Measurements from ENCODE around the gene TIGAR. TPM values are rescaled to one million over a fixed set of nuclear protein-coding genes. Genes with fewer than 3 reads are reported as not detected.

Gene TIGAR
- total and polyA plus RNA-seq, 2 experiments from 2014 or later = 9.3 to 23.6 TPM

DNA sequence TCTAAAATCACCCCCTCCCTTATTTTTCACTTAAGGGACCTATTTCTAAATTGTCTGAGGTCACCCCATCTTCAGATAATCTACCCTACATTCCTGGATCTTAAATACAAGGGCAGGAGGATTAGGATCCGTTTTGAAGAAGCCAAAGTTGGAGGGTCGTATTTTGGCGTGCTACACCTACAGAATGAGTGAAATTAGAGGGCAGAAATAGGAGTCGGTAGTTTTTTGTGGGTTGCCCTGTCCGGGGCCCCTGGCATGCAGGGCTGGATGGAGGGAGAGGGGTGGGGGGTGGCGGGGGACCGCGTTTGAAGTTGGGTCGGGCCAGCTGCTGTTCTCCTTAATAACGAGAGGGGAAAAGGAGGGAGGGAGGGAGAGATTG is 47.8 kb upstream of the TIGAR start:
- no peaks in the 10 kb centered on the region for H3F3A ChIP-seq (ENCODE audit: insufficient read depth)
- no peaks in the 10 kb centered on the region for H3K36me3 ChIP-seq (ENCODE audit: low read depth)
- no peaks in the 10 kb centered on the region for H3K9me2 ChIP-seq (ENCODE audit: insufficient read depth)
- no peak overlapping the region for H3K9ac ChIP-seq
- TF ChIP-seq EZH2 (IDR thresholded peaks at IDR 0.05; ENCODE audit: insufficient read depth, poor library complexity, severe bottlenecking) (no peak), EZH2phosphoT487 (IDR thresholded peaks at IDR 0.05; ENCODE audit: insufficient read depth, low read depth) (peak; percentile 82; the same call in 1 of the 2 replicates)
- no peak overlapping the region for H3K27ac ChIP-seq
- peak overlapping the region; percentile 58; the same call in 1 of the 2 replicates for H3K4me3 ChIP-seq
- no peaks in the 10 kb centered on the region for H3K9me3 ChIP-seq (ENCODE audit: low read depth)
- no peaks in the 10 kb centered on the region for H3K4me1 ChIP-seq (ENCODE audit: insufficient read depth)
- peaks cover 82% of the 10 kb centered on the region for H3K27me3 ChIP-seq (replicated peaks; ENCODE audit: insufficient read depth)
- no peaks in the 10 kb centered on the region for H4K20me1 ChIP-seq (ENCODE audit: insufficient read depth)
- no peaks in the 10 kb centered on the region for H3K79me2 ChIP-seq (ENCODE audit: insufficient read depth)
- in situ Hi-C loops (cut with MboI) = loop anchor here (10.0 kb wide), 1 partner anchor 378 kb away; no protein-coding TSS in a partner anchor
- DNase-seq = no peak
- H3K4me2 ChIP-seq (ENCODE audit: unreplicated experiment) = no peak overlapping the region
- 1 to 2% methylated on average over 7 to 10 of the region's 10 CpGs for WGBS, 2 experiments (ENCODE audit: low coverage in 1 of 2, low lambda C conversion rate in 2 of 2, missing lambda C conversion rate in 2 of 2)
- no peak overlapping the region for H2AFZ ChIP-seq

DNA sequence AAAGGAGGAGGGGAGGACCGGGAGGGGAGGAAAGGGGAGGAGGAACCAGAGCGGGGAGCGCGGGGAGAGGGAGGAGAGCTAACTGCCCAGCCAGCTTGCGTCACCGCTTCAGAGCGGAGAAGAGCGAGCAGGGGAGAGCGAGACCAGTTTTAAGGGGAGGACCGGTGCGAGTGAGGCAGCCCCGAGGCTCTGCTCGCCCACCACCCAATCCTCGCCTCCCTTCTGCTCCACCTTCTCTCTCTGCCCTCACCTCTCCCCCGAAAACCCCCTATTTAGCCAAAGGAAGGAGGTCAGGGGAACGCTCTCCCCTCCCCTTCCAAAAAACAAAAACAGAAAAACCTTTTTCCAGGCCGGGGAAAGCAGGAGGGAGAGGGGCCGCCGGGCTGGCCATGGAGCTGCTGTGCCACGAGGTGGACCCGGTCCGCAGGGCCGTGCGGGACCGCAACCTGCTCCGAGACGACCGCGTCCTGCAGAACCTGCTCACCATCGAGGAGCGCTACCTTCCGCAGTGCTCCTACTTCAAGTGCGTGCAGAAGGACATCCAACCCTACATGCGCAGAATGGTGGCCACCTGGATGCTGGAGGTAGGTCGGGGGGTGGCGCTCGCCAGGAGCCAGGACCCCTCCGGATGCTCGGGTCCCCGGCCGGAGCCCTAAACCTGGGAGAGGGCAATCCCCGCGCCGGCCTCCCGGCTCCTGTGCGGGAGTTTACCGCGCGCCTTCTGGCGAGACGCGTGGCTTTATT is 47.2 kb upstream of the TIGAR start, which contains the start of gene CCND2:
Gene CCND2, plus strand, starts transcription at position 111 of the 744 bp plus-strand sequence. Its CDS starts 279 bp downstream, at position 390.
- no peaks in the 10 kb centered on the region for H3K4me1 ChIP-seq (ENCODE audit: insufficient read depth)
- no peaks in the 10 kb centered on the region for H3F3A ChIP-seq (ENCODE audit: insufficient read depth)
- TF ChIP-seq EZH2phosphoT487 (IDR thresholded peaks at IDR 0.05; ENCODE audit: insufficient read depth, low read depth) (no peak; the same call in 1 of the 2 replicates), EZH2 (IDR thresholded peaks at IDR 0.05; ENCODE audit: insufficient read depth, poor library complexity, severe bottlenecking) (no peak)
- H2AFZ ChIP-seq = peak within 1 kb of the TSS; percentile 53
- H3K27ac ChIP-seq = no peak within 1 kb of the TSS
- no peaks in the 10 kb centered on the region for H3K36me3 ChIP-seq (ENCODE audit: low read depth)
- in situ Hi-C loops (cut with MboI) = loop anchor here (10.0 kb wide), 1 partner anchor 379 kb away; no protein-coding TSS in a partner anchor
- WGBS, 2 experiments (ENCODE audit: low coverage in 1 of 2, low lambda C conversion rate in 2 of 2, missing lambda C conversion rate in 2 of 2) = 1 to 3% methylated on average over 40 to 52 of the region's 52 CpGs
- peak within 1 kb of the TSS; percentile 58 for H3K4me3 ChIP-seq
- H4K20me1 ChIP-seq (ENCODE audit: insufficient read depth) = no peaks in the 10 kb centered on the region
- no peaks in the 10 kb centered on the region for H3K9me3 ChIP-seq (ENCODE audit: low read depth)
- peak within 1 kb of the TSS; percentile 68 for H3K9ac ChIP-seq
- peak; percentile 70 for DNase-seq
- H3K79me2 ChIP-seq (ENCODE audit: insufficient read depth) = no peaks in the 10 kb centered on the region
- H3K9me2 ChIP-seq (ENCODE audit: insufficient read depth) = no peaks in the 10 kb centered on the region
- H3K4me2 ChIP-seq (ENCODE audit: unreplicated experiment) = peak within 1 kb of the TSS; percentile 76
- H3K27me3 ChIP-seq (replicated peaks; ENCODE audit: insufficient read depth) = peaks cover 81% of the 10 kb centered on the region

DNA sequence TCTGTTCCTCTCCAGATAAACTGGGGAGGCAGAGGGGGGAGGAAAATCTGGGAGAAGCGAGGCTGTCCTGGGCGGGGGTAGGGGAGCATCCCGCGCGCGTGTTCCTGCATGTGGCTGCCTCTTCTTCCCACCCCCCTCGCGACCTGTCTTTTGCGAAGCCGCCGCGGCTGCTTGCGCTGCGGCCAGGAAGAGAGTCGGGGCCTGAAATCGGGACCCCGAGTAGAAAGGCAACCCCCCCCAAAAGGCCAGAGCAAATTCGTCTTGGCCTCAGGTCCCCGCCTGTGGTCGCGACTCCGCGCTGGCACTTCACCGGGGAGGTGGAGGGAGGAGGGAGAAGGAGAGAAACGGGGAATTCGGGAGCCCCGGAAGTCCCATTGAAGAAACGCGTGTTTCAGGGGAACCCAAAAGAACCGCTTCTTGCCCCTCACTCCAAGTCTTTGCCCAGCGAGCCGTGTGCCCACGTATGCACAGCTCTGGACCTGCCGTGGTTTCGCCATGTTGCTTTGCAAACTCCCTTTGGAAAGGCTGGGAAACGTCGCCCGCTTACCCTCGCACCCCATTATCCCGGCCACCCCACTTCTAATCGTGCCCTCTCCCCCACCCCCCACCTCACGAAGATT is 46.5 kb upstream of the TIGAR start:
- in situ Hi-C loops (cut with MboI) = loop anchor here (10.0 kb wide), 1 partner anchor 380 kb away; no protein-coding TSS in a partner anchor
- peaks cover 86% of the 10 kb centered on the region for H3K27me3 ChIP-seq (replicated peaks; ENCODE audit: insufficient read depth)
- H3K36me3 ChIP-seq (ENCODE audit: low read depth) = no peaks in the 10 kb centered on the region
- no peak overlapping the region for H3K27ac ChIP-seq
- WGBS, 2 experiments (ENCODE audit: low coverage in 1 of 2, low lambda C conversion rate in 2 of 2, missing lambda C conversion rate in 2 of 2) = 2% methylated on average over 35 to 42 of the region's 42 CpGs
- peak overlapping the region; percentile 76 for H3K4me2 ChIP-seq (ENCODE audit: unreplicated experiment)
- H3K79me2 ChIP-seq (ENCODE audit: insufficient read depth) = no peaks in the 10 kb centered on the region
- TF ChIP-seq EZH2 (IDR thresholded peaks at IDR 0.05; ENCODE audit: insufficient read depth, poor library complexity, severe bottlenecking) = peak; percentile 94
- peak; percentile 84; the same call in 1 of the 2 replicates for TF ChIP-seq EZH2phosphoT487 (IDR thresholded peaks at IDR 0.05; ENCODE audit: insufficient read depth, low read depth)
- H4K20me1 ChIP-seq (ENCODE audit: insufficient read depth) = no peaks in the 10 kb centered on the region
- H3K9me2 ChIP-seq (ENCODE audit: insufficient read depth) = no peaks in the 10 kb centered on the region
- peak overlapping the region; percentile 53 for H2AFZ ChIP-seq
- H3K4me3 ChIP-seq = peak overlapping the region; percentile 58
- no peaks in the 10 kb centered on the region for H3K4me1 ChIP-seq (ENCODE audit: insufficient read depth)
- H3K9me3 ChIP-seq (ENCODE audit: low read depth) = no peaks in the 10 kb centered on the region
- H3K9ac ChIP-seq = peak overlapping the region; percentile 68
- DNase-seq = peak; percentile 43
- H3F3A ChIP-seq (ENCODE audit: insufficient read depth) = no peaks in the 10 kb centered on the region

DNA sequence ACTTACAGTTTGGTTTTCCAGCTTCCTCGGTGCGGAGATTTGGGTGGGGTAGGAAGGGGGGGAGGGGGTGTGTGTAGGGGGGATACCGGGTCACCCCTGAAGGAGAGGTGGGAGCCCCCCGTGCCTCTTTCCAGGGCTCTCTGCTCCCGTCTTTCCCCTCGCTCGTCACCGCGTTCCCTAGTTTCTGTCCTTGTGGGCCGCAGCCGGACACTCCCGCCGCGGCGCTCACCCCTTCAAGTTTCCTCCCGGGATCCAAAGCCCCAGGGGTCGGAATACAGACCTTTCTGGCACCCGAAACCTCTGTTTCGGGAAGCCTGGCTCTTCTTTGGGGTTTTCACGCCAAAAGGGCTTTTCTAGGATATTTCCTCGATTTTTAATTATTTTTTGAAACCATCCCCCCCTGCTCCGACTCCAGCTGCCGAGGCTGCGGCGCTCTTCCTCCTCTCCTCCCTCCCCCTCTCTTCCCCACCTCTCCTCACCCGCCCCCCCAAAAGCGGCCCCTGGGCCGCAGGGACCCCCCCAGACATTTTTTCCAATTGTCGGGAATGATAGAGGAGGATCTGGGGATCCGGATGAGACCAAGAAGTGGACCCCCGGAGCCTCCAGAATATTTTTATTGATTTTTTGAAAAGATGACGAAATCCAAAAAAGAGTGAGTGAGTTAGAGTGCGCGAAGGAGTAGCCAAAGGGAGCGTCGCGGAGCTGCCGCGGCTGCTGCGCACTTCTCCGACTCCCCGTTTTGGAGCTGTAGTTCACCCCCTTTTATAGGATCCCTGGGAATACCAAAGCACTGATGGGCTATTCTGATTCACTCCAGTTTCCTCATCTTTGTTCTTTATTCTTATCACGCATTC is 45.8 kb upstream of the TIGAR start:
- Histone ChIP-seq H4K20me1 (ENCODE audit: insufficient read depth) (no peaks in the 10 kb centered on the region), H3K4me1 (ENCODE audit: insufficient read depth) (no peaks in the 10 kb centered on the region), H3K9ac (peak overlapping the region; percentile 68), H3K4me2 (ENCODE audit: unreplicated experiment) (peak overlapping the region; percentile 76), H3K9me2 (ENCODE audit: insufficient read depth) (no peaks in the 10 kb centered on the region), H3K4me3 (peak overlapping the region; percentile 58), H3K36me3 (ENCODE audit: low read depth) (no peaks in the 10 kb centered on the region), H3K79me2 (ENCODE audit: insufficient read depth) (no peaks in the 10 kb centered on the region), H3K9me3 (ENCODE audit: low read depth) (no peaks in the 10 kb centered on the region), H3F3A (ENCODE audit: insufficient read depth) (no peaks in the 10 kb centered on the region), H3K27me3 (replicated peaks; ENCODE audit: insufficient read depth) (peaks cover 84% of the 10 kb centered on the region), H3K27ac (no peak overlapping the region), H2AFZ (peak overlapping the region; percentile 53)
- WGBS, 2 experiments (ENCODE audit: low coverage in 1 of 2, low lambda C conversion rate in 2 of 2, missing lambda C conversion rate in 2 of 2) = 3 to 4% methylated on average over 29 to 43 of the region's 43 CpGs
- in situ Hi-C loops (cut with MboI) = loop anchor here (10.0 kb wide), 1 partner anchor 380 kb away; no protein-coding TSS in a partner anchor
- TF ChIP-seq EZH2 (IDR thresholded peaks at IDR 0.05; ENCODE audit: insufficient read depth, poor library complexity, severe bottlenecking) = peak; percentile 94
- TF ChIP-seq EZH2phosphoT487 (IDR thresholded peaks at IDR 0.05; ENCODE audit: insufficient read depth, low read depth) = peak; percentile 60; the same call in 1 of the 2 replicates
- peak; percentile 57 for DNase-seq
